B cell (primary cell): ENCODE measurements around the gene DMXL1. TPM values are rescaled to one million over a fixed set of nuclear protein-coding genes. Genes with fewer than 3 reads are reported as not detected.

ENCODE experiments used
- ATAC-seq: fragments of 200-7000 bp; cut with Tn5 transposase; one replicate; pipeline ENCODE4 v1.10.0; 2021; ENCODE audit warnings: low read depth, mild to moderate bottlenecking, moderate number of reproducible peaks, moderate library complexity
- CTCF ChIA-PET: fragments of 350-600 bp; sonication (Branson Sonifier 250); formaldehyde crosslinking; loops from one replicate; lab custom pipeline; 2021; ENCODE audit warnings: antibody characterized with exemption, inconsistent platforms; lab: Charles Lee
- POLR2A ChIA-PET: fragments of 350-600 bp; sonication (Branson Sonifier 250); formaldehyde crosslinking; loops from one replicate; lab custom pipeline; 2021; ENCODE audit warnings: antibody characterized with exemption; lab: Charles Lee
- DNase-seq: peaks from one replicate; pipeline ENCODE4 v3.0.0; 2013
- H2AFZ ChIP-seq: 2 replicates; pipeline ENCODE4 v1.6.1; 2012; ENCODE audit warnings: mild to moderate bottlenecking, low read depth, low read length; ENCODE audit not compliant: insufficient read depth, poor library complexity, severe bottlenecking
- H3K27ac ChIP-seq, 2 donors: 1 replicate in 1 of 2; 2 replicates in 1 of 2; pipeline ENCODE4 v1.5.1; 2012 to 2013; ENCODE audit warnings: low read length in 2 of 2, mild to moderate bottlenecking in 2 of 2, moderate library complexity in 1 of 2
- H3K27me3 ChIP-seq, 4 experiments: fragments of 200-600 bp in 1 of 4; sonication (generic) in 1 of 4; replicated peaks in 1 of 4; 1 replicate in 2 of 4; 2 replicates in 2 of 4; pipeline versions ENCODE4 v1.6.1 to v1.7.0; 2013 to 2016; ENCODE audit warnings: low read length in 3 of 4, mild to moderate bottlenecking in 2 of 4, mixed read lengths in 1 of 4, moderate library complexity in 1 of 4; ENCODE audit not compliant: insufficient read depth in 4 of 4, control insufficient read depth in 3 of 4; ENCODE audit errors: control extremely low read depth in 1 of 4
- H3K36me3 ChIP-seq, 2 experiments: replicated peaks in 1 of 2; 1 replicate in 1 of 2; 2 replicates in 1 of 2; pipeline versions ENCODE4 v1.6.1 to v1.7.1; 2013; ENCODE audit warnings: low read length in 1 of 2; ENCODE audit not compliant: insufficient read depth in 2 of 2, control insufficient read depth in 1 of 2; ENCODE audit errors: control extremely low read depth in 1 of 2, extremely low read depth in 1 of 2
- H3K4me1 ChIP-seq, 2 donors: fragments of 200-600 bp in 1 of 2; sonication (generic) in 1 of 2; 1 replicate in 1 of 2; 2 replicates in 1 of 2; pipeline versions ENCODE4 v1.5.1 to v1.6.1; 2013 to 2017; ENCODE audit warnings: low read length in 2 of 2; ENCODE audit not compliant: control insufficient read depth in 2 of 2, insufficient read depth in 2 of 2
- H3K4me2 ChIP-seq: replicated peaks from 2 replicates; pipeline ENCODE3; 2012; ENCODE audit warnings: mild to moderate bottlenecking, low read depth, low read length; ENCODE audit not compliant: poor library complexity, severe bottlenecking
- H3K4me3 ChIP-seq, 5 experiments: fragments of 200-600 bp in 1 of 5; sonication (generic) in 1 of 5; 1 replicate in 3 of 5; 2 replicates in 2 of 5; pipeline versions ENCODE4 v1.5.1 to v1.7.0; 2011 to 2016; ENCODE audit warnings: low read length in 4 of 5, mild to moderate bottlenecking in 4 of 5, low read depth in 2 of 5, control low read depth in 1 of 5, moderate library complexity in 1 of 5; ENCODE audit not compliant: insufficient read depth in 1 of 5; ENCODE audit errors: control extremely low read depth in 1 of 5, extremely low read depth in 1 of 5
- H3K79me2 ChIP-seq: fragments of 200-600 bp; sonication (generic); one replicate; pipeline ENCODE4 v1.6.0; 2016; ENCODE audit warnings: low read length; ENCODE audit not compliant: control insufficient read depth, insufficient read depth
- H3K9ac ChIP-seq: fragments of 200-600 bp; sonication (generic); 2 replicates; pipeline ENCODE4 v1.6.1; 2017; ENCODE audit warnings: mild to moderate bottlenecking, low read length, moderate library complexity
- H3K9me3 ChIP-seq, 3 donors: one replicate each; pipeline versions ENCODE4 v1.6.1 to v1.7.1; 2013; ENCODE audit warnings: low read length in 2 of 3; ENCODE audit not compliant: control insufficient read depth in 2 of 3, insufficient read depth in 1 of 3; ENCODE audit errors: control extremely low read depth in 1 of 3
- H4K20me1 ChIP-seq: 2 replicates; pipeline ENCODE4 v1.6.0; 2012; ENCODE audit warnings: mild to moderate bottlenecking, low read length; ENCODE audit not compliant: insufficient read depth, control insufficient read depth, poor library complexity, severe bottlenecking
- H3K27ac Mint-ChIP-seq: one replicate; pipeline ENCODE4 v1.8.0; 2021; ENCODE audit warnings: mixed read lengths
- H3K27me3 Mint-ChIP-seq: one replicate; pipeline ENCODE4 v1.8.0; 2021; ENCODE audit warnings: mixed read lengths
- H3K4me1 Mint-ChIP-seq: one replicate; pipeline ENCODE4 v1.8.0; 2021; ENCODE audit warnings: mixed read lengths
- H3K4me3 Mint-ChIP-seq: one replicate; pipeline ENCODE4 v1.8.0; 2021; ENCODE audit warnings: mixed read lengths
- H3K9me3 Mint-ChIP-seq: one replicate; pipeline ENCODE4 v1.8.0; 2022; ENCODE audit warnings: mixed read lengths; ENCODE audit not compliant: insufficient read depth
- CTCF ChIP-seq: fragments of 200-600 bp; IDR thresholded peaks from one replicate; pipeline ENCODE4 v1.8.0; 2022; ENCODE audit warnings: antibody characterized with exemption, mild to moderate bottlenecking
- EZH2 ChIP-seq: IDR thresholded peaks from 2 replicates; pipeline ENCODE4 v1.6.1; 2012; ENCODE audit warnings: borderline replicate concordance, low read depth, mild to moderate bottlenecking, moderate library complexity, low read length; ENCODE audit not compliant: insufficient read depth, poor library complexity, severe bottlenecking
- intact Hi-C: fragments of 100-400 bp; cut with micrococcal nuclease; formaldehyde crosslinking; loops from one replicate; pipeline ENCODE4 v1.10.0; 2022
- polyA plus RNA-seq: library from polyadenylated mRNA; depleted of rRNA; stranded (reverse); fragments of >200 nt; gene quantifications from 2 replicates; pipeline ENCODE4 v1.2.3, GENCODE V29; 2012
- total RNA-seq, 2 donors: library from RNA; stranded (reverse); fragments of 120-200 nt in 1 of 2; gene quantifications; 1 replicate in 1 of 2; 2 replicates in 1 of 2; pipeline versions ENCODE4 v1.2.3 to v1.2.4, GENCODE V29; 2013 to 2022

Gene DMXL1
- total and polyA plus RNA-seq, 2 donors (not counting 1 experiment from before 2014, with no cell fraction given), result 37.9 to 129 TPM

- H3K4me3 Mint-ChIP-seq, result no peak overlapping the region
- H3K79me2 ChIP-seq, result peaks cover 6% of the 10 kb centered on the region
- H3K9ac ChIP-seq, result no peak overlapping the region
Observed at GRCh38 chr5:119171686-119172085, 100.8 kb downstream of the DMXL1 start.

More at GRCh38 chr5:119171686-119172085, 100.8 kb downstream of the DMXL1 start:
- Histone ChIP-seq H3K4me3 (no peak overlapping the region), H4K20me1 (no peaks in the 10 kb centered on the region), H3K27me3 (no peaks in the 10 kb centered on the region), H3K9me3 (no peaks in the 10 kb centered on the region), H3K4me1 (peaks cover 11% of the 10 kb centered on the region in 2 donors), H3K4me2 (no peak overlapping the region), H3K27ac (no peak overlapping the region), H3K36me3 (peaks cover 0 to 31% of the 10 kb centered on the region in 2 experiments), H2AFZ (no peak overlapping the region)
- TF ChIP-seq EZH2, result no peak
- TF ChIP-seq CTCF, result no peak
- no peaks in the 10 kb centered on the region for H3K9me3 Mint-ChIP-seq
- H3K27ac Mint-ChIP-seq, result no peak overlapping the region
- peaks cover 19% of the 10 kb centered on the region for H3K4me1 Mint-ChIP-seq
- H3K27me3 Mint-ChIP-seq, result no peaks in the 10 kb centered on the region
- ChIA-PET POLR2A (no interaction called here), CTCF (interaction anchor here (0.6 kb wide), 1 partner anchor 47 kb away, joined by 3 read pairs; no protein-coding TSS in a partner anchor)
- DNase-seq, result no peak
- no peak for ATAC-seq
- intact Hi-C loops, result no loop called here
